ENCODE data around the gene LRP2. TPM values are rescaled to one million over a fixed set of nuclear protein-coding genes. Genes with fewer than 3 reads are reported as not detected.

LRP2 gene
- total and polyA plus RNA-seq, 7 donors = 0.02 TPM; not detected in 6

DNA sequence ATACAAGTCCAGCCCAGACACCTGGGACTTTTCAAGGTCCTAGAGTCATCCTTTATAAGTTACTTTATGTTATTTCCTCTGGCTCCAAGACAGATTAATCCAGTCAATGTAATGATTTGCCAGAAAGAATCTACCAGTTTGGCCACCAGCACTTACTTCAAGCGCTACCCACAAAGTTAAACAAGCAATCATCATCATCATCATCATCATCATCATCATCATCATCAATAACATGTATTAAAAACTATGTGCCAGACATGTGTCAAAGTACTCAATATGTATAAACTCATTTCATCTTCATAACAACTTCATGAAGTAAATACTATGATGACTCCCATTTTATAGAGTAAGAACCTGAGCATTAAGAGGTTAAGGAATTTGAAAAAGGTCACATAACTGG is 64.3 kb downstream of the LRP2 start:
- DNase-seq (no peak), ATAC-seq (no peak)
- H3K27ac ChIP-seq = no peak overlapping the region
- no peaks in the 10 kb centered on the region for H3K9me3 ChIP-seq
- no peaks in the 10 kb centered on the region for H3K36me3 ChIP-seq (ENCODE audit: insufficient read depth in 1 of 2, low read depth in 1 of 2)
- intact Hi-C loops (cut with DNase I) = no loop called here
- no peak overlapping the region for H3K4me3 ChIP-seq
- H3K4me1 ChIP-seq = no peaks in the 10 kb centered on the region
- WGBS, 3 donors = 90 to 100% (median 100%) methylated on average over 1 of the region's 1 CpG
- H3K27me3 ChIP-seq (ENCODE audit: insufficient read depth in 3 of 3, low read length in 2 of 3) = peaks cover 0 to 6% (median 2%) of the 10 kb centered on the region in 3 donors
- TF ChIP-seq, protein P1, sequence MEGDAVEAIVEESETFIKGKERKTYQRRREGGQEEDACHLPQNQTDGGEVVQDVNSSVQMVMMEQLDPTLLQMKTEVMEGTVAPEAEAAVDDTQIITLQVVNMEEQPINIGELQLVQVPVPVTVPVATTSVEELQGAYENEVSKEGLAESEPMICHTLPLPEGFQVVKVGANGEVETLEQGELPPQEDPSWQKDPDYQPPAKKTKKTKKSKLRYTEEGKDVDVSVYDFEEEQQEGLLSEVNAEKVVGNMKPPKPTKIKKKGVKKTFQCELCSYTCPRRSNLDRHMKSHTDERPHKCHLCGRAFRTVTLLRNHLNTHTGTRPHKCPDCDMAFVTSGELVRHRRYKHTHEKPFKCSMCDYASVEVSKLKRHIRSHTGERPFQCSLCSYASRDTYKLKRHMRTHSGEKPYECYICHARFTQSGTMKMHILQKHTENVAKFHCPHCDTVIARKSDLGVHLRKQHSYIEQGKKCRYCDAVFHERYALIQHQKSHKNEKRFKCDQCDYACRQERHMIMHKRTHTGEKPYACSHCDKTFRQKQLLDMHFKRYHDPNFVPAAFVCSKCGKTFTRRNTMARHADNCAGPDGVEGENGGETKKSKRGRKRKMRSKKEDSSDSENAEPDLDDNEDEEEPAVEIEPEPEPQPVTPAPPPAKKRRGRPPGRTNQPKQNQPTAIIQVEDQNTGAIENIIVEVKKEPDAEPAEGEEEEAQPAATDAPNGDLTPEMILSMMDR (IDR thresholded peaks at IDR 0.05) = no peak

DNA sequence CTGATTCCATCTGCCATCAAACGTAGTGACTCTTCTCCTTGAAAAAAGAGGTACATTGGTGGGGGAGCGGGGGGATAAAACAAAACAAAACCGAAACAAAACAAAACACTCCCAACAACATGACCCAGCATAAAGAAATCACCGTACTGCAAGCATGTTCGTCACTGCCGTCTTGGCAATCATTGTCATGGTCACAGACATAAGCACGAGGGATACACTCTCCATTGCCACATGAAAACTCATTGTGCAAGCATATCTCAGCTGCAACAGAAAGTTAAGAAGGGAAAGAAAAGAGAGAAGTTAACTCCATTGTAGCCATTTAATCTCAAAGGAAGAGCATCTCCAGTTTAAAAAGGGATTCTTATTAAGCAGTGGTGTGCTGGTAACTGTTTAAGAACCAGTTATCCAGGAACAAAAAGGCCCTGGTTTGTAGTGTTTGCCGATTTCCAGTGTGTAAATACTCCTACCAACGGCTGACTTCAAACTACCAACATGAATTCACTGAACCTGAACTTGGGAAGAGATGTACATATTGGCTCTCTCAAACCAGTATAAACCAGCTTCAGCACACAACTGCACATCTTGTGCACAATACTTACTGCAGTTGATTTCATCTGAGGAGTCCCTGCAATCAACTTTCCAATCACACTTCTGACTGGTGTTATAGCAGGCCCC is 68.2 kb downstream of the LRP2 start:
- ATAC-seq (no peak), DNase-seq (no peak)
- Histone ChIP-seq H3K36me3 (ENCODE audit: insufficient read depth in 1 of 2, low read depth in 1 of 2) (no peaks in the 10 kb centered on the region), H3K9me3 (no peaks in the 10 kb centered on the region), H3K27ac (no peak overlapping the region), H3K4me3 (no peak overlapping the region), H3K4me1 (no peaks in the 10 kb centered on the region), H3K27me3 (ENCODE audit: insufficient read depth in 3 of 3, low read length in 2 of 3) (peaks cover 0 to 3% (median 0%) of the 10 kb centered on the region in 3 donors)
- TF ChIP-seq, protein P1 (IDR thresholded peaks at IDR 0.05) = no peak
- intact Hi-C loops (cut with DNase I) = no loop called here
- WGBS, 3 donors = 72 to 80% (median 75%) methylated on average over 9 of the region's 9 CpGs

DNA sequence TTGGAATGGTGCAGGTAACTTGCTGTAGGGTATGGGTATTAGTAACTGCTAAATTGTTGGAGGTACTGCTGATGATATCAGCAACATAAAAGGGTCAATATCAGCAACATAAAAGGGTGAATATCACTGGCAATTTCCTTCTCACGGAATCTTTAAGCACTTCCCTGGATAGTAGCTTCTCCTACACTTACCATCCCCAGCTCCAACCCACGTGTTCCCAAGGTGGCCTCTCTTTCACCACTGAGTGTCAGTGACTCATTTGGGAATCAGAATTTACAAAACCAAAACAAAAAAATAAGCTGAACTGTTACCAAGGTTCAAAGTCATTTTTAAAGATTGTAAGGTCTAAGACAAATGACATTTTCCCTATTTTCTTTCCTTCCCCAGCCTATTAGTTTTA is 70.8 kb downstream of the LRP2 start:
- no peaks in the 10 kb centered on the region for H3K9me3 ChIP-seq
- ATAC-seq (no peak), DNase-seq (no peak)
- intact Hi-C loops (cut with DNase I) = no loop called here
- TF ChIP-seq, protein P1 (IDR thresholded peaks at IDR 0.05) = no peak
- no peak overlapping the region for H3K27ac ChIP-seq
- no peak overlapping the region for H3K4me3 ChIP-seq
- no peaks in the 10 kb centered on the region for H3K36me3 ChIP-seq (ENCODE audit: insufficient read depth in 1 of 2, low read depth in 1 of 2)
- 29 to 40% (median 36%) methylated on average over 2 of the region's 2 CpGs for WGBS, 3 donors
- no peaks in the 10 kb centered on the region for H3K27me3 ChIP-seq (ENCODE audit: insufficient read depth in 3 of 3, low read length in 2 of 3)
- H3K4me1 ChIP-seq = no peaks in the 10 kb centered on the region

DNA sequence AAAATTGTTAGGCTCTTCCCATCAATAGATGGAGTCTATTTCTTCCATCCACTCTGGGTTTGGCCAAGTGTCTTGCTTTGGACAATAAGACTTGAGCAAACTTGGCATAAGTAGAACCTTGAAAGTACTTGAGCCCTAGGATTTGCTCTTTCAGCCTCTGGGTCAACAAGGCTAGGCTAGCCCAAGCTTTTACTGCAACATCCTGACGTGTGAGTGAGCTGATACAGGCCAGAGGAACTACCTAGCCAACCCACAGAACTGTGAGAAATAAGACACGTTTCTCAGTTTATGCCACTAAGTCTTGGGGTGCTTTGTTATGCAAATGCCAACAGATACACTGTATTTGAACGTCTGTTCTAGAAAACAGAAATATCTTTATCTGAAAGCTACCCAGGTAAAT is 71.9 kb downstream of the LRP2 start:
- 36 to 46% (median 40%) methylated on average over 3 of the region's 3 CpGs for WGBS, 3 donors
- TF ChIP-seq, protein P1 (IDR thresholded peaks at IDR 0.05) = no peak
- no peaks in the 10 kb centered on the region for H3K36me3 ChIP-seq (ENCODE audit: insufficient read depth in 1 of 2, low read depth in 1 of 2)
- no peaks in the 10 kb centered on the region for H3K4me1 ChIP-seq
- ATAC-seq (no peak), DNase-seq (no peak)
- intact Hi-C loops (cut with DNase I) = no loop called here
- no peak overlapping the region for H3K27ac ChIP-seq
- no peak overlapping the region for H3K4me3 ChIP-seq
- H3K9me3 ChIP-seq = no peaks in the 10 kb centered on the region
- no peaks in the 10 kb centered on the region for H3K27me3 ChIP-seq (ENCODE audit: insufficient read depth in 3 of 3, low read length in 2 of 3)

DNA sequence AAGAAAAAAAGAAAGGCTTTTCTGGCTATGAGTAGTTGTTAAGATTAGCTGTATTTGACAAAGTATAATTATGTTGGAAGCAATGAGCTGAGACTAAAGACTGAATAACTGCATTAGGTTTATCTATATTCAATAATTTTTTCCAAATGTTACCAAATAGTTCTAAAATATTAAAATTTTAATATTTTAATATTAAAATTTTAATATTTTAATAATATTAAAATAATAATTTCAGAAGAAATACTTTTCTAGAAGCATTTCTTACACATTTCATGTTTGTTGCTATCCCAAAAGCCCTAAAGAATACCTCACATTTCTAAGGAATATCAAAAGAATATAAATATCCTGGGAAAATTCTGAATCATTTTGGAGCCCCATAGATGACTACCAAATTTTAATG is 74.7 kb downstream of the LRP2 start:
- no peak for ATAC-seq

More for the DNA sequence above, 74.7 kb downstream of the LRP2 start:
- no peaks in the 10 kb centered on the region for H3K27me3 ChIP-seq (ENCODE audit: insufficient read depth in 3 of 3, low read length in 2 of 3)
- no peak overlapping the region for H3K27ac ChIP-seq
- no peaks in the 10 kb centered on the region for H3K36me3 ChIP-seq (ENCODE audit: insufficient read depth in 1 of 2, low read depth in 1 of 2)
- no peaks in the 10 kb centered on the region for H3K4me1 ChIP-seq
- TF ChIP-seq, protein P1 (IDR thresholded peaks at IDR 0.05) = no peak
- intact Hi-C loops (cut with DNase I) = no loop called here
- H3K4me3 ChIP-seq = no peak overlapping the region
- no peak for DNase-seq
- H3K9me3 ChIP-seq = no peaks in the 10 kb centered on the region
